Urinary bladder (tissue), 4 donors: ENCODE measurements around the gene CNTNAP2. TPM values are rescaled to one million over a fixed set of nuclear protein-coding genes. Genes with fewer than 3 reads are reported as not detected.

ENCODE experiments used
- DNase-seq: peaks from one replicate; pipeline ENCODE4 v3.0.0-alpha.2; 2015; ENCODE audit errors: extremely low spot score
- H3K27ac ChIP-seq: one replicate; pipeline ENCODE4 v1.5.1; 2013; ENCODE audit warnings: low read depth, mild to moderate bottlenecking, moderate library complexity
- H3K36me3 ChIP-seq: one replicate; pipeline ENCODE4 v1.6.1; 2013; ENCODE audit warnings: mild to moderate bottlenecking, moderate library complexity; ENCODE audit not compliant: insufficient read depth
- H3K4me1 ChIP-seq: one replicate; pipeline ENCODE4 v1.6.1; 2013; ENCODE audit warnings: mild to moderate bottlenecking, moderate library complexity; ENCODE audit not compliant: insufficient read depth
- H3K4me3 ChIP-seq: one replicate; pipeline ENCODE4 v1.5.1; 2013; ENCODE audit warnings: low read depth, low read length
- WGBS: extraction: QIAGEN DNeasy Blood & Tissue Kit; methylation state at CpG from one replicate; pipeline ENCODE4 v1.1.7; 2013; 5-methylcytosine and 5-hydroxymethylcytosine counted together
- polyA plus RNA-seq: library from polyadenylated mRNA; stranded (reverse); fragments of 200-250 nt; gene quantifications from one replicate; pipeline ENCODE4 v1.2.3, GENCODE V29; 2013
- total RNA-seq: library from RNA; depleted of rRNA; stranded (reverse); fragments of >200 nt; gene quantifications from one replicate; pipeline ENCODE4 v1.2.3, GENCODE V29; 2014
- donor health status: healthy with polysubstance abuse.
- donor health status: healthy.

The CNTNAP2 gene
- total and polyA plus RNA-seq, 2 donors = 0.28 to 23.3 TPM

DNA sequence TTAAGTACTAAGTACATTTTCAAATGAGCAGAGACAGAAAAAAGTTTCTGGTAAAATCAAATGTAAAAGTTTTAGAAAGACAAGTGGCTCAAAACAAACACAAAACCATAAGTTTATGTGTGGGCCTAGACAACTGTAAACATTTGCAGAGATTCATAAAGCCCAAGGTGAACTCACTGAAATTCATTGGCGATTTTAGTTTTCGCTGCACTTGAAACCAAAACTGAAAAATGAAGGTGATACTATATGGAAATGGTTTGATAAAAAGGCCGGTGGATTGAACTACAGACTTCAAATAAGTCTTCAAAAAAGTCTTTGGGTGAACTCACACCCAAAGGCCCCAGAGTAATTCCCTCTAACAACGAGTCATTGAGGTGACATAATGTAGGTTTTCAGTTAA is 1289.0 kb downstream of the CNTNAP2 start:
- DNase-seq = no peak
- H3K36me3 ChIP-seq = no peaks in the 10 kb centered on the region
- H3K4me3 ChIP-seq = no peak overlapping the region
- WGBS = 79% methylated on average over 4 of the region's 4 CpGs
- no peak overlapping the region for H3K27ac ChIP-seq
- H3K4me1 ChIP-seq = no peaks in the 10 kb centered on the region

DNA sequence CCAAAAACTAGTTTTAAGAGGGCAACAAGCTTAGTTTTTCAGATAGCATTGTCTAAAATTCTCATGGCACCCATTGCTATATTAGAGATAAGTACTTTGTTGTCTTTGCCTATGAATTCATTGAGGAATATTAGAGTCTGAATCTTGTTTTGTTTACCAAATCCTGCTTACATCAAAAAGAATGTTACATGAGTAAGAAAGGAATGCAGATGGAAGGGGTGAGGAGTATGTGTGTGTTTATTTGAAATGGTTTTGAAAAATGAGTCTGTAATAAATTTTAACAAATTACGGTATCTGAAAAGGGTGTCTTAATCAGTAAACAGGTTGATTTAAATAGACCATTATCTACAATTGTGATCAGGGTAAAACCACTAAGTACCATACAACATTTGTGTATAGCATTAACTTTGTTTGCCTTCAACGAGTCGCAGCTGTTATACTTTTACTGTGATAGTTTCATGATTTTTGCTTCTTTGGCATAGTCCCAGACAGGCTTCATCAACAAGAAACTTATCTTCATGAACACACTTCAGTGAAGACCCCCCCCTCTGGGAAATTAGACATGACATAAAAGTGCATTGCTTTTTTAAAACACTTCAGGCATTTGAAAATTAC is 1290.0 kb downstream of the CNTNAP2 start:
- H3K4me1 ChIP-seq = no peaks in the 10 kb centered on the region

DNA sequence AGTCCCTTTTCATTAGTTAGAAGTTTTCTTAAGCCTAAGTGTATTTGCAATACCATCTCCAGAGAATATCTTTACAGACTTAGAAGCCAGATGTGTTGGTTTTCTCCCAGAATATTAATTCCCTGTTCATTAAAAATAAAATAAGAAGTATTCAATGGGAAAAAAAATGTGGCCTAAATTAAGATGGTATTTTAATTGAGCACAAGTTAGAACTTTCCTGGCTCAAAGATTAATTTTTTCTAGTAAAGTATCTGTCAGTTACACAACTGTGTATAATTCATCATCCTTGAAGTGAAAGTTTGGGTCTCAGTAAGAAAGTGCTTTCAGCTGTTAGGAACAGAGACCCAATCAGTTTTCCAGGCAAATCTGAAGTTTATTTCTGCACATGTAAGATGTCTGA is 1294.5 kb downstream of the CNTNAP2 start:
- Histone ChIP-seq H3K4me1 (no peaks in the 10 kb centered on the region), H3K27ac (no peak overlapping the region), H3K4me3 (no peak overlapping the region), H3K36me3 (no peaks in the 10 kb centered on the region)
- no peak for DNase-seq

More for the DNA sequence above, 1290.0 kb downstream of the CNTNAP2 start:
- no peak for DNase-seq
- WGBS = 26% methylated on average over 3 of the region's 3 CpGs
- Histone ChIP-seq H3K36me3 (no peaks in the 10 kb centered on the region), H3K27ac (no peak overlapping the region), H3K4me3 (no peak overlapping the region)

DNA sequence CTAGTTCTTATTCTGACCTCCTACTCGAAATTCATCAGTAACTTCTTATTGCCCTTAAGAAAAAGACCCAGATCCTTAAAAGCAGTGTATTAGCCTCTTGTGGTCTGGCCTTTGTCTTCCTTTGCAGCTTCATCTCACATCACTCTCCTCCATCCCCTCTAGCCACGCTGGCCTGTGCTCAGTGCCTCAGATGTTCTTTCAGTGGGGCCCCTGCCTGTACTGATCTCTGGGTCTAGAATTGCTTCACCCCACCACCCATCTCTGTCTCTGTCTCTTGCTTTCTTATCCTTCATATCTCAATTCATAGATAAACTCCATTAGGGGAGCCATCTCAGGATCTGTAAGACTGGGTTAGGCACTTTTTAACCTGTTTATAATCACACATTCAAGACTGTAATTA is 1295.5 kb downstream of the CNTNAP2 start:
- WGBS = 78% methylated on average over 2 of the region's 2 CpGs
- Histone ChIP-seq H3K4me3 (no peak overlapping the region), H3K27ac (no peak overlapping the region), H3K4me1 (no peaks in the 10 kb centered on the region), H3K36me3 (no peaks in the 10 kb centered on the region)
- DNase-seq = no peak

DNA sequence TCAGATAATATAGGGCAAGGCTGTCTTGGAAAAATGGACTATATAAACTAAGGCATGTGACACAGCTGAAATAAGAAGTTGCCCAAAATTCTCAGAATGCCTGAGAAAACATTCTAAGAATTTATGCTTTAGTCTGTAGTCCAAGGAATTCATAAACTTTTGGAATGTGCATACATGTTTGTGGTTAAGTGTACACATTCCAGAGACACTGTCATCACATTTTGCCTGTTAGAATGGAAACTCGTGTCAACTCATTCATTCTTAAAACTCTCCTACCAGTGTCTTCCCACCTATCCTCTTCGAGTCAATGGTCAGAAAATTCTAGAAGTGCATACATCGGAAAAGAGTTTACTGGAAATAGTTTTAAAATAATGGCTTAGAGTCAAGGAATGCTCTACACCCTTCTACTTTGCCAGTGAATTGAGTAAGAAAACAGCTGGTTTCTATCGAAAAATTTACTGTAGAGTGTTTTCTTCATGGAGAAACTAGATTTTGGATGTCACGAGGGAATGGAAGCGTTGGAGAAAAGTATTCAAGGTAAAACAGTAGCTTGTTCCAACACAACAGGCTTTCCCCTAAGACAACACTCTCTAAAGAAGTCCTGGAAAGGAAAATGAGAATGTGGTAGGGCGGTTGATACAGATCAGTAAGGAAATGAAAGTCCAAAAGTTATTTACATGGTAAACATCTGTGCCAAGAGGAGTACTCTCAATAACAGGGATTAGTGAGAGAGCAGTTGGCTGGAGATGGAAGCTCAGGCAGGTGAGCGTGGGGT is 1296.4 kb downstream of the CNTNAP2 start:
- DNase-seq = no peak

DNA sequence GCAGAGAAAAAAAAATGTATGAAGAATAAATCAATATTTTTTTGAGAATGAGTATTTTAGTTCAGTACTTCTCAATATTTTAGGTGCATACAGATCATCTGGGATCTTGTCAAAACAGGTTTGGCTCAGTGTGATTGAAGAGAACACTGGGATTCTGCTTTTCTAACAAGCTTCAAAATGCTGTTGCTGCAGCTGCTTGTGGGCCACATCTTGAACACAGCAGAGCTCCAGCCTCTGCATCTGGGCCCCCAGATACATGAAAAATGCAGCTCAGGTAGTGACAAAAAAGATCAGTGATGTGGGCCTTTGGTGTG is 1296.9 kb downstream of the CNTNAP2 start:
- no peaks in the 10 kb centered on the region for H3K36me3 ChIP-seq
- no peak for DNase-seq
- no peak overlapping the region for H3K4me3 ChIP-seq
- H3K4me1 ChIP-seq = no peaks in the 10 kb centered on the region
- H3K27ac ChIP-seq = no peak overlapping the region

More for the DNA sequence above, 1296.4 kb downstream of the CNTNAP2 start:
- H3K36me3 ChIP-seq = no peaks in the 10 kb centered on the region
- no peaks in the 10 kb centered on the region for H3K4me1 ChIP-seq
- WGBS = 37% methylated on average over 8 of the region's 8 CpGs
- H3K4me3 ChIP-seq = no peak overlapping the region
- no peak overlapping the region for H3K27ac ChIP-seq

DNA sequence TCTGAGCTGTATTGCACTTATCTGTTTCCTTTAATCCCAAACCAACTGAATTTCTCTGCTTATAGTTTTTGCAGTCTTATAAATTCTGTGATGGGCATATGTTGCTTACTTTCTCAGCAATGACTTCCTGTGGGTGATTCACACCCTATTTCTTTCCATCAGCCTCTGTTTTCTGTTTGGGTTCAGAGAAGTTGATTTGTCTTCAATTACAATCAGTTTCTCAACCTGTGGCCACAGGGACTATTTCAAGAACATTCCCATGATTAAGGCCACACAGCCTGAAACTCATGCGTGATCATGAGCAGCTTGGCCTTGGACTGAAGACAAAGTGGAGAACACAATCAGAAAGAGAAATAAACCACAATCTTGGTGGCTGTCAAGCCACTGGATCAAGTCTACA is 1299.4 kb downstream of the CNTNAP2 start:
- Histone ChIP-seq H3K4me1 (no peaks in the 10 kb centered on the region), H3K36me3 (no peaks in the 10 kb centered on the region), H3K27ac (no peak overlapping the region), H3K4me3 (no peak overlapping the region)
- no peak for DNase-seq
- WGBS = 98% methylated on average over 1 of the region's 1 CpG

DNA sequence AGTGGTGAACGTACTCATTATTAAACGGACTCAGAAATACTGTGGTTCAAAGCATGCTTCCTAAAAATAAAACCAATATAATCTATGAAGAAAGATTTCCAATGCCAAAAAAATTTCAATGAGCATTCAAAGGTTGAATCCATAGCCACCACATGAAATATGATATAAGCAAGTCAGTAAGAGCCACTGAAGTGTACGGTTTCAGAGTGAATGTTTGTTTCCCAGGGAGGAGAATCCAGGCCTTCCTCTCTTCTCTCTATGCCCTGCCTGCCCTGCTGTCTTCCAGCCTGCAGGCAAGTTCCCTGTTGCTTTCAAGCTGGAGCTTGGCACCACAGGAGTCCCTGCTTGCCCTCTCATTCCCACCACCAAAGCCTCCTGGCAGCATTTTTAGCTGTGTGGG is 1302.4 kb downstream of the CNTNAP2 start:
- H3K4me3 ChIP-seq = no peak overlapping the region
- no peaks in the 10 kb centered on the region for H3K36me3 ChIP-seq
- H3K27ac ChIP-seq = no peak overlapping the region
- H3K4me1 ChIP-seq = no peaks in the 10 kb centered on the region
- 76% methylated on average over 3 of the region's 3 CpGs for WGBS
- no peak for DNase-seq

DNA sequence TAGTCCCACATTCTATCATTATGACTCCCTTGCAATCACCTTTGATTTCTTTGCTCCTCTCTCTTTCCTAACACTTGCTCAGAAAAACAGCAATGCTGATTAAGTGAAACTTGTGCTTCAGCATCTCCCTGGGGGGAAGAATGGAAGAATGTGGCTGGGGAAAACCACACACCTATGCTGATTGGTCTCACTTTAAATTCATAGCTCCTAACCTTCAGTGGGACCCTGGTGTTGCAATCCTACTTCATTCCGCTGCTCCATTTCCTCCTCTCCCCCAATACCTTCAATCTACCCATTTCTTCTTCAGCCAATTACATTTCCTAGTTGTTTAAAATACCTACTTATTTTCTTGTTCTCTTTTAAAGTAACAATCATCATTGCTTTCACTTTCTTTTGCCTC is 1307.3 kb downstream of the CNTNAP2 start:
- no peak for DNase-seq
- 96% methylated on average over 1 of the region's 1 CpG for WGBS
- Histone ChIP-seq H3K36me3 (no peaks in the 10 kb centered on the region), H3K4me3 (no peak overlapping the region), H3K27ac (no peak overlapping the region), H3K4me1 (no peaks in the 10 kb centered on the region)

DNA sequence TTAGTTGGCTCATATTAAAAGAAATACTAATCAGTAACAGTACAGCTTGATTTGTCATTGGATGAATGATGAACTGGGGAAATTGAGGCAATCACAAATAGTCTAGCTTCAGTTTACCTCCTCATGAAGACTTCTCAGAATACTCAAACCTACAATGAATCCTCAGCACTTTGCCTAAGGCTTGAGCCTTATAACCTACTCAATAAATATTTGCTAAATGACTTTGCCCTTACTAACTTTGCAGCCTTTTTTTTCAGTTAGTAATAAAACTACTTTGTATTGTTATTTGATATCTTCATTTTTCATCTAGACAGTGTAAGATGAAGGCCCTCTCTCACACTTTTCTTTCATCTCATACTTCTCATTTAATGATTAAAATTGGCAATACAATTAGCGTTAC is 1311.5 kb downstream of the CNTNAP2 start:
- Histone ChIP-seq H3K4me1 (no peaks in the 10 kb centered on the region), H3K27ac (no peak overlapping the region), H3K36me3 (no peaks in the 10 kb centered on the region), H3K4me3 (no peak overlapping the region)
- 98% methylated on average over 1 of the region's 1 CpG for WGBS
- no peak for DNase-seq

DNA sequence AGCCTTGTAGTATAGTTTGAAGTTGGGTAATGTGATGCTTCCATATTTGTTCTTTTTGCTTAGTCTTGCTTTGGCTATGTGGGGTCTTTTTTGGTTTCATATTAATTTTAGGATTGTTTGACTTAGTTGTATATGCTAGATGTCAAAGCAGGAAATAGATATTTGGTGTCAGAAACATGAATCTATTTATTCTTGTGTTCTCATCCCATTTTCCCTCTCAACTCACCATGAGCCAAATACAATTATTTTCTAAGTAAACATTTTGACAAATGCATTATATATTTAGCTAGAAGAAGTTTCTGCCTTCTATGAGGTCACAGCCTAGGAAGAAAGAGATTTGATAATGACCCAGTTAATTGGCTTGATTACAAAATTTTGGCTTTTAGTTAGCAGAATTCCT is 1313.4 kb downstream of the CNTNAP2 start:
- H3K27ac ChIP-seq = no peak overlapping the region
- no peaks in the 10 kb centered on the region for H3K4me1 ChIP-seq
- no peaks in the 10 kb centered on the region for H3K36me3 ChIP-seq
- no peak overlapping the region for H3K4me3 ChIP-seq
- DNase-seq = no peak

DNA sequence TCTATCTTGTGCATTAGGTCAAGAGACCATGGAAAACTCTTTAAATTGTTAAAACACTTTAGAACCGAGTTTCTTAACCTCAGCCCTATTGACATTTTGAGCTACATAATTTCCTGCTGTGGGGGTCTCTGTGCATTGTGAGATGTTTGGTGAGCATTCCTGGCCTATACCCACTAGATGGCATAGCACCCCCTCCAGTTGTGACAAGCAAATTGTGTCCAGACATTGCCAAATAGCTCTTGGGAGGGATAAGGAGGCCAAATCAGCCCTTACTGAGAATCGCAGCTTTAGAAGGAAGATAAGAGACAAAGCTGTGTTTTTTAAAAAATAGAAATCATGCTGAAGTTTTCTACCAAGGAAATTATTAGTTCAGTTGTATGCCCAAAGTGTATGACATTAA is 1315.5 kb downstream of the CNTNAP2 start:
- Histone ChIP-seq H3K27ac (peak overlapping the region; percentile 2), H3K4me1 (no peaks in the 10 kb centered on the region), H3K4me3 (no peak overlapping the region), H3K36me3 (no peaks in the 10 kb centered on the region)
- no peak for DNase-seq
- WGBS = 29% methylated on average over 2 of the region's 2 CpGs

DNA sequence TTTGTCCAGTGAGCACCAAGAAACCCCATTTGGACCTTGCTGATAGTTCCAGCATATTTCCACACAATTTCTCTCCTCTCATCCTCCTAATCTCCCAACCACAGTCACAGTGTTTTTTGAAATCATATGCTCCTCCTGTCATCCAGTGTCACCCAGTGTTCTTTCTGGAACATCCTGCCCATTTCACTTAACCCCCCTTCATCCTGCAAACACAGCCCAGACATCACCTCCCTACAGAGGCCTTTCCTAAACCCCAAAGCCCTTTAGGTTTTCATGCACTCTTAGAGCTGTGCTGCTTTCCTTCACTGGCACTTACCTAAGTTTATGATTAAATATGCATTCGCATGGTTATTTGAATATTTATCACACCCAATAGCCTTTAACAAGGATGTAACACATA is 1316.0 kb downstream of the CNTNAP2 start:
- WGBS = 73% methylated on average over 1 of the region's 1 CpG
- Histone ChIP-seq H3K4me3 (no peak overlapping the region), H3K36me3 (no peaks in the 10 kb centered on the region), H3K27ac (no peak overlapping the region), H3K4me1 (no peaks in the 10 kb centered on the region)
- DNase-seq = no peak

DNA sequence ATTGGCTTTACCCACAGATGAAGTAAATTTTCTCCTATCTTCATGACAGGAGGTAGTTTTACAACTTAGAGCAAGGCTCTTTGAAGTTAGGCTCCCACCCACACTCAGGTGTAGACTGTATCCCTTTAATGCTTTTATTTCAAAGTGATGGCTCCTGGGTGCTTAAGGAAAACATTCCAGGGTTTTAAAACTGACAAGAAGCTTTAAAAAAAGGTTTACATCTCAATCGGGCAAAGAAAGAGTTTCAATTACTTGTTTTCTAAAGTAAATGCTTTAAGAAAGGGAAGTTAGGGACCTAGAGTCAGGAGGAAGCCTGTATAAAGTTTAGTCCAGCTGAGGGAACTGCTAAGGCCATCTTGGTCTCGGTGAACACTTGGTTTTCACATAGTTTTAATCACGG is 1320.1 kb downstream of the CNTNAP2 start:
- H3K4me3 ChIP-seq = no peak overlapping the region
- no peaks in the 10 kb centered on the region for H3K4me1 ChIP-seq
- 55% methylated on average over 3 of the region's 3 CpGs for WGBS
- H3K36me3 ChIP-seq = no peaks in the 10 kb centered on the region
- DNase-seq = no peak
- no peak overlapping the region for H3K27ac ChIP-seq

DNA sequence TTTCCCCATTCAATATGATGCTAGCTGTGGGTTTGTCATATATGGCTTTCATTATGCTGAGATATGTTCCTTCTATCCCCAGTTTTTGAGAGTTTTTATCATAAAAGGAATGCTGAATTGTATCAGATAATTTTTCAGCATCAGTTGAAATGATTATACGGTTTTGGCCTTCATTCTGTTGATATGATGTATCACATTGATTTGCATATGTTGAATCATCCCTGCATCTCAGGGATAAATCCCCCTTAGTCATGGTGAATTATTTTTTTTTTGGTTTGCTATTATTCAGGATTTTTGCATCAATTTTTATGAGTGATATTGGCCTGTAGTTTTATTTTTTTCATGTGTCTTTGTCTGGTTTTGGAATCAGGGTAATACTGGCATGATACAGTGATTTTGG is 1321.6 kb downstream of the CNTNAP2 start:
- no peak overlapping the region for H3K4me3 ChIP-seq

More for the DNA sequence above, 1321.6 kb downstream of the CNTNAP2 start:
- 91% methylated on average over 1 of the region's 1 CpG for WGBS
- Histone ChIP-seq H3K4me1 (no peaks in the 10 kb centered on the region), H3K27ac (no peak overlapping the region), H3K36me3 (no peaks in the 10 kb centered on the region)
- no peak for DNase-seq
